ENCODE measurements around the gene ARMH3.

The ARMH3 gene

DNA sequence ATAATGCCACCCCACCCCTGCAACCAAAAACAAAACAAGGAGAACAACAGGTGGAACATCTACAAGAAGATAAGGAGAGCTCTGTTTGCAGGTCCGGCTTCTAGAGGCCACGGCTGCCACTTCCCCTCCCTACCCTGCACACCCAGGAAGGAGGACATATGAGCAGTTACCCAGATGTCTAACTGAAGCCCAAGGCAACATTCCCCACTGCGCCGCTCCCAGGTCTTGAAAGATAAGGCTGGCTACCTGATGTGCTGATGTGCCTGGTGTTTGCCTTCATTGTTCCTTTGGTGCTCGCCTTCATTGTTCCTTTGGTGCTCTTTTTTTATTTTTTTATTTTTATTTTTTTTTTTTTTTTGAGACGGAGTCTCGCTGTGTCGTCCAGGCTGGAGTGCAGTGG is 30.2 kb upstream of the ARMH3 start:
- TF ChIP-seq MYC (IDR thresholded peaks at IDR 0.05; ENCODE audit: low read depth, low read length) = no peak
- TF ChIP-seq, protein P1, sequence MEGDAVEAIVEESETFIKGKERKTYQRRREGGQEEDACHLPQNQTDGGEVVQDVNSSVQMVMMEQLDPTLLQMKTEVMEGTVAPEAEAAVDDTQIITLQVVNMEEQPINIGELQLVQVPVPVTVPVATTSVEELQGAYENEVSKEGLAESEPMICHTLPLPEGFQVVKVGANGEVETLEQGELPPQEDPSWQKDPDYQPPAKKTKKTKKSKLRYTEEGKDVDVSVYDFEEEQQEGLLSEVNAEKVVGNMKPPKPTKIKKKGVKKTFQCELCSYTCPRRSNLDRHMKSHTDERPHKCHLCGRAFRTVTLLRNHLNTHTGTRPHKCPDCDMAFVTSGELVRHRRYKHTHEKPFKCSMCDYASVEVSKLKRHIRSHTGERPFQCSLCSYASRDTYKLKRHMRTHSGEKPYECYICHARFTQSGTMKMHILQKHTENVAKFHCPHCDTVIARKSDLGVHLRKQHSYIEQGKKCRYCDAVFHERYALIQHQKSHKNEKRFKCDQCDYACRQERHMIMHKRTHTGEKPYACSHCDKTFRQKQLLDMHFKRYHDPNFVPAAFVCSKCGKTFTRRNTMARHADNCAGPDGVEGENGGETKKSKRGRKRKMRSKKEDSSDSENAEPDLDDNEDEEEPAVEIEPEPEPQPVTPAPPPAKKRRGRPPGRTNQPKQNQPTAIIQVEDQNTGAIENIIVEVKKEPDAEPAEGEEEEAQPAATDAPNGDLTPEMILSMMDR (IDR thresholded peaks at IDR 0.05; ENCODE audit: low read depth, low read length) = no peak
- no peak for TF ChIP-seq MAX (IDR thresholded peaks at IDR 0.05; ENCODE audit: low read depth, low read length)
- TF ChIP-seq POLR2A (IDR thresholded peaks at IDR 0.05; ENCODE audit: extremely low read depth, insufficient read length) = no peak
- DNase-seq (ENCODE audit: low read depth) = no peak
- no peak overlapping the region for H3K4me3 ChIP-seq (ENCODE audit: low read depth, low read length)

DNA sequence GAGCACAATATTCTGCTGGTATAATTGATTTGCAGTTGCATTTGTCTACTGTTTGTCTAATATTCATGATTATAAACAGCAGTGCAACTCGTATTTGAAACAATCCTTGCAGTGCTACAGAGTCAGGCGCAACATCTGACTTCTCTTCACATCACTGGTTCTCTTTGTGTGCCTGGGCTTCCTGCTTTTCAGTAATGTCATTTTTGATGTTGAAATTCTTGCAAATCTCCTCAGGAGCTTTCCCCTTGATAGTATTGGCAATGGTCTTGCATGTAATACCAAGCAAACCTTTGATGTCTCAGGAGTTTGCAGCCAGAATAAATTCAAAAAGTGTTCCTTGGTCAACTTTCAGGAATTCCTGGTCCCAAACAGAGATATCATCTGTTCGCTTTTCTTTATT is 29.4 kb upstream of the ARMH3 start:
- no peak overlapping the region for H3K4me3 ChIP-seq (ENCODE audit: low read depth, low read length)
- TF ChIP-seq, protein P1 (IDR thresholded peaks at IDR 0.05; ENCODE audit: low read depth, low read length) = no peak
- TF ChIP-seq MYC (IDR thresholded peaks at IDR 0.05; ENCODE audit: low read depth, low read length) (no peak), POLR2A (IDR thresholded peaks at IDR 0.05; ENCODE audit: extremely low read depth, insufficient read length) (no peak), MAX (IDR thresholded peaks at IDR 0.05; ENCODE audit: low read depth, low read length) (no peak)
- DNase-seq (ENCODE audit: low read depth) = no peak

- no peak for TF ChIP-seq MAX (IDR thresholded peaks at IDR 0.05; ENCODE audit: low read depth, low read length)
- TF ChIP-seq POLR2A (IDR thresholded peaks at IDR 0.05; ENCODE audit: extremely low read depth, insufficient read length) = no peak
- no peak for TF ChIP-seq MYC (IDR thresholded peaks at IDR 0.05; ENCODE audit: low read depth, low read length)
- TF ChIP-seq, protein P1 (IDR thresholded peaks at IDR 0.05; ENCODE audit: low read depth, low read length) = no peak
- no peak for DNase-seq (ENCODE audit: low read depth)
- H3K4me3 ChIP-seq (ENCODE audit: low read depth, low read length) = no peak overlapping the region
Observed at GRCh38 chr10:102083541-102083940, 27.6 kb upstream of the ARMH3 start.

GRCh38 chr10:102072673-102073527 is 16.9 kb upstream of the ARMH3 start:
- H3K4me3 ChIP-seq (ENCODE audit: low read depth, low read length) = no peak overlapping the region
- peak; percentile 85 for DNase-seq (ENCODE audit: low read depth)
- TF ChIP-seq MYC (IDR thresholded peaks at IDR 0.05; ENCODE audit: low read depth, low read length) (peak; percentile 46; the same call in 1 of the 2 replicates), POLR2A (IDR thresholded peaks at IDR 0.05; ENCODE audit: extremely low read depth, insufficient read length) (no peak)
- TF ChIP-seq, protein P1 (IDR thresholded peaks at IDR 0.05; ENCODE audit: low read depth, low read length) = peak; percentile 98

DNA sequence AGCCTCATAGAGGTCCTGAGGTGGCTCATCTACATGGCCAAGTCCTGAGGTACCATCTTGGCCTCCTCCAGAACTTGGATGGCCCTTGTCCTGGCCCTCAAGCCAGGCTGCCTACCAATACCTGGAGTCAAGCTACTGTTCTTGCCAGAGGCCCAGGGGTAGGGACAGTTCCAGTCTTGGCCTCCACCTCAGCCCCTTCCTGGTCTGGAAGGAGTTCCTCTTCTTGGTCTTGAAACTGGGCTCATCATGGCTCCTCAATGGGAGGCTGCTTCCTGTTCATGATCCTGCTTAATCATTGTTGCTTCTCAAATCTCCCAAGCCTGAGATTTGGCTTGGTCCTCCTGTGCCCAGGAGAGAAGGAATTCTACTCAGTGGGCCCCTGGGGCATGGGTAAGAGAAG is 13.1 kb upstream of the ARMH3 start:
- H3K4me3 ChIP-seq (ENCODE audit: low read depth, low read length) = no peak overlapping the region
- no peak for TF ChIP-seq POLR2A (IDR thresholded peaks at IDR 0.05; ENCODE audit: extremely low read depth, insufficient read length)
- TF ChIP-seq, protein P1 (IDR thresholded peaks at IDR 0.05; ENCODE audit: low read depth, low read length) = no peak
- peak; percentile 58 for DNase-seq (ENCODE audit: low read depth)

GRCh38 chr10:102068216-102068615 is 12.2 kb upstream of the ARMH3 start:
- TF ChIP-seq MAX (IDR thresholded peaks at IDR 0.05; ENCODE audit: low read depth, low read length) = no peak
- no peak for TF ChIP-seq MYC (IDR thresholded peaks at IDR 0.05; ENCODE audit: low read depth, low read length)
- TF ChIP-seq, protein P1 (IDR thresholded peaks at IDR 0.05; ENCODE audit: low read depth, low read length) = no peak
- no peak for TF ChIP-seq POLR2A (IDR thresholded peaks at IDR 0.05; ENCODE audit: extremely low read depth, insufficient read length)
- no peak overlapping the region for H3K4me3 ChIP-seq (ENCODE audit: low read depth, low read length)
- no peak for DNase-seq (ENCODE audit: low read depth)
